ENCODE data around the gene C2CD4B.

Gene C2CD4B

GRCh38 chr15:62165104-62165792 is at the start of gene C2CD4B:
C2CD4B (minus strand) TSS chr15:62165285; CDS start chr15:62164984, 301 bp downstream.
- DNase-seq = no peak

DNA sequence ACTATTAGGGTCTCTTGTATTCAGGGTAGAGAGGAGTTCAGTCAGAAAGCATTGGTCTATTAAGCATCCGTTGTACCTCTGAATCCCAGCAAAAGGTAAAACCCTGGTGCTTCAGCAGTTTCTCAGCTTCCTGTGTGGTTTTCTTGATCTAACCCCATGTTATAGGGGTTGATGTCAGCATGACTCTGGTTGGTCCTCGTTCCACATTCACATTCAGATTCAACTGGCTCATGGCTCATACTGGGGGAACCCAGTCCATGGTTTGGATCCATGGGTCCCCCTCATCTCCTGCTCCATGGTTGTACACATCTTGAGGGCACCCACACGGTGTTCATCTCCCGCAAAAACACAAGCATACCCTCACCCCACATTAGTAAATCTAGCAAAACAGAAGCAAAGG is 47.7 kb upstream of the C2CD4B start:
- DNase-seq = no peak

- no peak for DNase-seq
These were observed 46.3 kb upstream of the C2CD4B start for GRCh38 chr15:62211348-62211747.

GRCh38 chr15:62209821-62210220 is 44.7 kb upstream of the C2CD4B start:
- DNase-seq = no peak

DNA sequence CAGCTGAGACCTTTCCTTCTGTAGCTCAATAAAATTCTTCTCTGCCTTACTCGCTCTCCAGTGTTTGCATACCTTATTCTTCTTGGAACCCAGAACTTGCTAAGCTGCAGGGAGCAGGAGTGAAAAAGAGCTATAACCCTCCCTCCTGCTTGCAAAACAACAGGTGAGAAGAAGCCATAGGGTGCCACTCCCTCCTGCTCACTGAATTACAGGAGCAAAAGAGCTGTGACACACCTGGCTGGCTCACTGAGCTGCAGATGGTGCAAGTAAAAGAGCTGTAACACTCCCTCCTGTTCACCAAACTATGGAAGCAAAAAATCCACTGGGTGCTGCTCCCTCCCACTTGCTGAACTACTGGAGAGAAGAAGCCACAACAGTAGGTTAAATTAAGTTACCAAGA is 44.2 kb upstream of the C2CD4B start:
- no peak for DNase-seq

- no peak for DNase-seq
These were observed 43.8 kb upstream of the C2CD4B start for GRCh38 chr15:62208884-62209283.

DNA sequence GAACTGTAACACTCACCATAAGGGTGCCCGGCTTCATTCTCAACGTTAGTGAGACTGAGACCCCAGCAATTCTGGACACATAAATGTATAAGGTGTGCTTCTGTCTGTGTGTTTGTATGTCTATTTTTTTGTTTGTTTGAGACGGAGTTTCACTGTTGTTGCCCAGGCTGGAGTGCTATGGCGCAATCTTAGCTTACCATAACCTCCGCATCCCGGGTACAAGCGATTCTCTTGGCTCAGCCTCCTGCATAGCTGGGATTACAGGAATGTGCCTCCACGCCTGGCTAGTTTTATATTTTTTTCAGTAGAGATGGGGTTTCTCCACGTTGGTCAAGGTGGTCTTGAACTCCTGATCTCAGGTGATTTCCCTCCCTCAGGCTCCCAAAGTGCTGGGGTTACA is 43.3 kb upstream of the C2CD4B start:
- no peak for DNase-seq

DNA sequence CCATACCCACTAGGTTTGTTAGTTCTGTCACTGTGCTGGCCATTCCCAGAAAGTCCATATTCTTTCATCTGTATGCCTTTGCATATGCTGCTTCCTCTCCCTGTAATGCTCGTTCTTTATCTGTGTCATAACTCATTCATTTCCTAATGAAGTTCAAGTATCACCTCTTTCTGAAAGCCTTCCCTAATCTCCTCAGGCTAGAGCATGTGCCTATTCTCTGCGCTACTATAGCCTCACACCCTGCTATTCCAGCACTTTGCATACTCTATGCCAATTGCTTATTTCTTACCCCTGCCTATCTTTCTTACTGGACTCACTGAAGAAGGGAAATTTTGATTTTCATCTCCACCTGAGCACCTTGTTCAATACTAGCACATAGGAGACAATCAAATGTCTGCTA is 25.6 kb upstream of the C2CD4B start:
- DNase-seq = no peak

DNA sequence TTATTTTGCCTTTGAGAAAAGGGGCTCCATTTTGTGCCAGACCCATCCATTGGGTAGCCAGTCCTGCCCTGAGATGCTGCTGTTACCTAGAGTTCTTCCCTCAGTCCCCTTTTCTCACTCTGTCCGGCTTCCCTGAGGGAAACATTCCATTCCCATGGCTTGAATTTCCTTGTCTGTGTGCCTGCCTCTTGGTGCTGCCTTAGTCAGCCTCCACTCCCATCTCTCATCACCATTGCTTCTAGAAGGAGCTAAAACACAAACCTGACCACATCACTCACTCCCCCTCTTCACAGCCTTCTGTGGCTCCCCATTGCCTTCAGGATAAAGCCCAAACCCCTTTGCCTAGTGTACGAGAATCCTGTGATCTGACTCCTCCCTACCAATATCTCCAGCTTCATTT is 25.2 kb upstream of the C2CD4B start:
- DNase-seq = no peak

- DNase-seq = no peak
These were observed 23.7 kb upstream of the C2CD4B start for GRCh38 chr15:62188744-62189143.

GRCh38 chr15:62187910-62188309 is 22.8 kb upstream of the C2CD4B start:
- DNase-seq = no peak

GRCh38 chr15:62187425-62187824 is 22.3 kb upstream of the C2CD4B start:
- DNase-seq = no peak

GRCh38 chr15:62186578-62186977 is 21.5 kb upstream of the C2CD4B start:
- DNase-seq = no peak

GRCh38 chr15:62183130-62183529 is 18.0 kb upstream of the C2CD4B start:
- no peak for DNase-seq

DNA sequence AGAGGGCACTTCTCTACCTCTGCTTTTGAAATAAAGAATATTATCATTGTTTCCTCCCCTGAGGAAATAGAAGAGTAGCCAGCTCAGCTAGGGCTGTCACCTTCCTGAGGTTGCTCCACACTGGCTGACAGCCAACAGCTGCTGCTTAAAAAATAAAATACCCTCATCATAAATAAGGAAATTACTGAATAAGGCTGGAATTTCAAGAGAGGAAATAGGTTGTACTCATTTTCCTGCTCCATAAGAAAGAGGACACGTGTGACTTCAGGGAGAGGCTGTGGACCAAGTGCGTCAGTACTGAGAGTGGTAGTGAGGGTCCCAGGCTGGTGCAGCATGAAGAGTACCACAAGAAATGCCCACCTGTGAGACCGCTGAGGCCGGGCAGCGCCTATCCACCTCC is 8.1 kb upstream of the C2CD4B start:
- no peak for DNase-seq

DNA sequence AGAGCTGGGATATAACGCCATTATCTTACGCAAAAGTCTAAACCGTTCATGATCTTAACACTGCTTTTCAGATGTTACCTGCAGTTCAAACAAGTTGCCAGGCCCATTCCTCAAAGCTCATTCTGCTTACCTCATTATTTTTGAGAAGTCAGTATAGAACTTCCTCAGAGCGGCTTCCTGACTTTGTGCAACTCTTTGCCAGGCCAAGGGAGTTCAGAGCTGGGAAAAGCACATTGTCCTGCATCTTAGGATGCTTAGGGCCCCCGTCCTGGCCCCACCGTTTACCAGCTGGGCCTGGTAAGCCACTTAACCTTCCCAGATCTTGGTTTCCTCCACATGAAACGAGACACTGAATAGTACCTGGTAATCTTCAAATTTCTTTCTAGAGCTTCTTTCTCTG is 6.8 kb upstream of the C2CD4B start:
- DNase-seq = no peak

GRCh38 chr15:62165793-62166375 is 799 bp upstream of the C2CD4B start:
- no peak for DNase-seq

DNA sequence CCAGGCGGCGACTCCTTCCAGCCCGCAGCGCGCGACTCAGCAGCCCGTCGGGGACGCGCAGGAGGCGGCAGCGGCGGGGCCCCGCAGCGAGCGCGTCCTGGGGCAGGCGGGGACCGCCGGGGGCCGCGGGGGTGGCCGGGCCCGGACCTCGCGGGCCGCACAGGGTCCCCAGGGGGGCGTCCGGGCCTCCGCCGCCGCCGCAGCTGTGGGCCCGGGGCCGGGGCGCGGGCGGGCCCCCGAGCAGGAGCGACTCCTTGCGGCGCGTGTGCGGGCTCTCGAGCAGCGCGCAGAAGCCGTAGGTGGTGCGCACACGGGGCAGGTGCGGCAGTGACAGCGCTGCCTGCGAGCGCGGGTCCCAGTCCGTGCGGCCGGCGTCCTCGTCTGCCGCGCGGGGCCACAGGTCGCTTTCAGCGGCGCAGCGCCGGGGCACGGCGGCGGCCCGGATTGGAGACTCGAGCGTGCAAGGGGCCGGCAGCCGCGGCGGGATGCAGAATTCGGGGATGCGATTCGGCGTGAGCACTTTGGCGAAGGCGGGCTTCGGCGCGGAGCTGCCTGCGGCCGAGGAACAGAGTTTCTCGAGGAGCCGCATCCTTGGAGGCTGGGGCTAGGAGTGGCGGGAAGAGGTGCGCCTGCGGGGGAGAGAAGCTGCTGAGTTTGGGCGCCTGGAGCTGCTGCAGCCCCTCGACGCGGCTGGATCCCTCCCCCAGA is 535 bp downstream of the C2CD4B start:
- DNase-seq = no peak

GRCh38 chr15:62164014-62164395 is 1.1 kb downstream of the C2CD4B start:
- DNase-seq = no peak

GRCh38 chr15:62163397-62164013 is 1.6 kb downstream of the C2CD4B start:
- DNase-seq = no peak

GRCh38 chr15:62153228-62153627 is 11.9 kb downstream of the C2CD4B start:
- DNase-seq = no peak

- no peak for DNase-seq
These were observed 14.6 kb downstream of the C2CD4B start for GRCh38 chr15:62150445-62150844.

DNA sequence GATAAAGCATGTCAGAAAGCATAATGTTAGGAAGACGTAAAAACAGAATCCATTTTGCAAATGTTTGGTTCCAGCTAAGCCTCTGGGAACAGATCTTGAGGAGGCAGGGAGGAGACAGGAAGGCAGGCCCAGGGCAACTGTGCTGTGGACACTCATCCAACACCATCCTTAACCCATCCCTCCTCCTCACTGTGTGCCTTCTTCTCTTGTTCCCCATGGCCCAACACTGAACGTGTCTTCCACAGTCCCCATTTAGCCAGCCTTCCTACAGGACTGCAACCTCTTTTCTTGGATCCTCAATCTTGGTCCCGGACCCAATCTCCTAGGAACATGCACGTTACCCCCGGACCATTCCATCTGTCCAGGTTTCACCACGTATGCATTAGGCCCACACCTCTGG is 15.4 kb downstream of the C2CD4B start:
- DNase-seq = no peak

GRCh38 chr15:62147551-62147950 is 17.5 kb downstream of the C2CD4B start:
- DNase-seq = no peak

Measured in bone marrow (tissue), 2 donors.